A549 (cell line): Measurements from ENCODE around the gene LYPLAL1. TPM values are rescaled to one million over a fixed set of nuclear protein-coding genes. Genes with fewer than 3 reads are reported as not detected.

Source experiments
- ATAC-seq, 2 experiments: fragments of 200-7000 bp in 1 of 2; fragments of >200 bp in 1 of 2; cut with Nextera tagmentation in 1 of 2; cut with Tn5 transposase in 1 of 2; 3 replicates each; pipeline versions ENCODE4 v1.8.0 to v1.9.1; 2018 to 2020; ENCODE audit warnings: mild to moderate bottlenecking in 1 of 2, moderate library complexity in 1 of 2
- CTCF ChIA-PET: fragments of 300-600 bp; sonication (Branson Sonifier 250); formaldehyde crosslinking; extraction: SDS; loops from one replicate; lab custom pipeline; 2021; ENCODE audit warnings: antibody characterized with exemption, inconsistent platforms; lab: Yijun Ruan, JAX
- POLR2A ChIA-PET: fragments of 350-600 bp; formaldehyde crosslinking; extraction: SDS; loops from one replicate; lab custom pipeline; 2021; ENCODE audit warnings: antibody characterized with exemption, inconsistent platforms; lab: Yijun Ruan, JAX
- DNase-seq, 2 experiments: peaks; one replicate each; pipeline versions ENCODE4 v3.0.0 to v3.0.0-alpha.2; 2011 to 2016; ENCODE audit warnings: low read depth in 1 of 2, low spot score in 1 of 2
- FAIRE-seq: peaks from 2 replicates; lab custom pipeline; 2011; peaks lifted over from hg19 to GRCh38; lab: Jason Lieb, UNC
- H3K27ac ChIP-seq, 2 experiments: fragments of >200 bp; sonication (Bioruptor Twin); formaldehyde crosslinking; 3 replicates each; pipeline ENCODE4 v1.5.1; 2016 to 2017
- H3K4me1 ChIP-seq: fragments of >200 bp; sonication (Bioruptor Twin); formaldehyde crosslinking; 3 replicates; pipeline ENCODE4 v1.6.1; 2016
- H3K4me2 ChIP-seq: fragments of >200 bp; sonication (Bioruptor Twin); formaldehyde crosslinking; 3 replicates; pipeline ENCODE4 v1.6.1; 2016
- H3K4me3 ChIP-seq: fragments of >200 bp; sonication (Bioruptor Twin); formaldehyde crosslinking; 3 replicates; pipeline ENCODE4 v1.5.1; 2016
- H3K9me3 ChIP-seq: fragments of >200 bp; sonication (Bioruptor Twin); formaldehyde crosslinking; 3 replicates; pipeline ENCODE4 v1.6.1; 2016
- CEBPB ChIP-seq, 2 experiments: fragments of >200 bp in 1 of 2; sonication (Bioruptor Twin) in 1 of 2; formaldehyde crosslinking in 1 of 2; IDR thresholded peaks; 2 replicates each; pipeline ENCODE4 v1.6.1; 2012 to 2016
- FOSL2 ChIP-seq, 2 experiments: fragments of 450-650 bp in 1 of 2; fragments of >200 bp in 1 of 2; sonication (Bioruptor Twin) in 1 of 2; formaldehyde crosslinking; IDR thresholded peaks; 2 replicates each; pipeline versions ENCODE4 v1.5.0 to v1.6.1; 2016 to 2020; ENCODE audit warnings: mild to moderate bottlenecking in 1 of 2, moderate library complexity in 1 of 2
- FOXS1 ChIP-seq: fragments of 250-450 bp; sonication (Bioruptor Pico); IDR thresholded peaks from 2 replicates; pipeline ENCODE4 v1.5.0; 2020; ENCODE audit warnings: mild to moderate bottlenecking, moderate library complexity
- HEYL ChIP-seq: fragments of 250-450 bp; sonication (Bioruptor Pico); IDR thresholded peaks from 2 replicates; pipeline ENCODE4 v1.8.0; 2021; ENCODE audit warnings: mild to moderate bottlenecking, moderate library complexity
- JUN ChIP-seq, 2 experiments: fragments of >200 bp; sonication (Bioruptor Twin); formaldehyde crosslinking; IDR thresholded peaks; 2 replicates in 1 of 2; 3 replicates in 1 of 2; pipeline ENCODE4 v1.6.1; 2016 to 2017
- KDM1A ChIP-seq: fragments of 200-600 bp; sonication (generic); IDR thresholded peaks from 2 replicates; pipeline ENCODE4 v1.6.1; 2016; ENCODE audit warnings: low read depth, mild to moderate bottlenecking
- MAZ ChIP-seq: fragments of 150-350 bp; IDR thresholded peaks from 2 replicates; pipeline ENCODE4 v1.6.1; 2014; ENCODE audit warnings: antibody characterized with exemption, low read depth, low read length, borderline replicate concordance
- NFE2L2 ChIP-seq: fragments of 150-350 bp; conservative IDR thresholded peaks from 2 replicates; pipeline ENCODE4 v1.6.1; 2014; ENCODE audit warnings: low read length
- POLR2A ChIP-seq: IDR thresholded peaks from 2 replicates; pipeline ENCODE4 v1.6.1; 2012; ENCODE audit warnings: mild to moderate bottlenecking, low read length
- RFX5 ChIP-seq: fragments of 450-650 bp; IDR thresholded peaks from 2 replicates; pipeline ENCODE4 v1.7.1; 2014; ENCODE audit warnings: antibody characterized with exemption, mild to moderate bottlenecking, moderate library complexity
- SREBF2 ChIP-seq: fragments of 450-650 bp; IDR thresholded peaks from 2 replicates; pipeline ENCODE4 v1.6.1; 2014; ENCODE audit warnings: mild to moderate bottlenecking, moderate library complexity
- TP53 ChIP-seq: fragments of 250-450 bp; sonication (Bioruptor Pico); IDR thresholded peaks from 2 replicates; pipeline ENCODE4 v1.5.0; 2021; ENCODE audit warnings: mild to moderate bottlenecking, moderate library complexity
- ZC3H11A ChIP-seq: fragments of 450-650 bp; IDR thresholded peaks from 2 replicates; pipeline ENCODE4 v1.6.1; 2014; ENCODE audit warnings: antibody characterized with exemption, mild to moderate bottlenecking
- WGBS: methylation state at CpG from one replicate; pipeline ENCODE4 v1.1.6; 2017; ENCODE audit errors: missing lambda C conversion rate; 5-methylcytosine and 5-hydroxymethylcytosine counted together
- polyA plus RNA-seq, 4 experiments: library from polyadenylated mRNA; depleted of rRNA in 3 of 4; stranded (reverse); fragments of >200 nt; fragmentation: RNase III in 1 of 4; extraction: RNeasy Plus Mini Kit Qiagen cat#74134 plus additional on column Dnase treatment in 1 of 4; gene quantifications; 2 replicates in 3 of 4; 3 replicates in 1 of 4; pipeline ENCODE4 v1.2.3, GENCODE V29; 2011 to 2017
- TF ChIP-seq, protein P1 (sequence below): IDR thresholded peaks from 2 replicates; pipeline ENCODE4 v1.6.1; 2012
- TF ChIP-seq, protein P2 (sequence below): fragments of 200-600 bp; sonication (generic); IDR thresholded peaks from 2 replicates; pipeline ENCODE4 v1.6.1; 2016; ENCODE audit warnings: antibody characterized with exemption, mild to moderate bottlenecking, moderate library complexity
- TF ChIP-seq, protein P3 (sequence below): fragments of >200 bp; sonication (Bioruptor Twin); formaldehyde crosslinking; IDR thresholded peaks from 3 replicates; pipeline ENCODE4 v1.5.1; 2016
- TF ChIP-seq, protein P4 (sequence below): fragments of >200 bp; sonication (Bioruptor Twin); formaldehyde crosslinking; IDR thresholded peaks from 3 replicates; pipeline ENCODE4 v1.6.1; 2016

The LYPLAL1 gene
- polyA plus RNA-seq, 2 of the 4 experiments (the other 2 are of a cell fraction) = 13.6 to 61.2 TPM

DNA sequence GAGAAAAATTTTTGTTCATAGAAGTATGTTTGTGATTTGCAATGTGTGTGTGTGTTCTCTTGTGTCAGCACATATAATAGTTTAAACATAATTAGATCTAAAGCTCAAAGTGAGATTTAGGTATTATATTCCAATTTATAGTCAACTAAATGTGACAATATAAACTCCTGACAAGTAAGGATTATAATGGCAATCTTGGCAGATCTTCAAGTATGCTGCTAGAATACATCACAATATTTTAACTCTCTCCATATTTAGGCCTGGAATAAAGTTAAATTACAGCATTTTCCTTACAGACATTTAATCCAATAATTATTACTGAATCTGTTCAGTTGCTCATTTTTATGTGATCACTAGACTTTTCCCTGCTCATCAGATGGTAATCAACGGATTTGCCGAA is 65.8 kb downstream of the LYPLAL1 start:
- 91% methylated on average over 2 of the region's 2 CpGs for WGBS
- H3K27ac ChIP-seq = no peak overlapping the region

DNA sequence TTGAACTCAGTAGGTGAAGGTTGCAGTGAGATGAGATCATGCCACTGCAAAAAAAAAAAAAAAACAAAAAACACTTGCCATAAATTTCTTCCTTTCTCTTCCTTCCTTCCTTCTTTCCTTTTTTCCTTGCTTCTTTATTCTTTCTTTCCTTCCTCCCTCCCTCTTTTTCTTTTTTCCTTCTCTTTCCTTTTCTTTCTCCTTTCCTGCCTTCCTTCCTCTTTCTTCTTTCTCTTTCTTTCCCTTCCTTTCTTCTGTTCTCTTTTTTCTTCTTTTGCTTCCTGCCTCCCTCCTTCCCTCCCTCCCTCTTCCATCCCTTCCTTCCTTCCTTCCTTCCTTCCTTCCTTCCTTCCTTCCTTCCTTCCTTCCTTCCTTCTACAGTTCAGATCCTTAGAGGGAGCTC is 71.2 kb downstream of the LYPLAL1 start:
- ATAC-seq = no peak
- no peak overlapping the region for H3K4me3 ChIP-seq
- no peak for TF ChIP-seq HEYL (CRISPR knock-in tag)
- TF ChIP-seq, protein P1, sequence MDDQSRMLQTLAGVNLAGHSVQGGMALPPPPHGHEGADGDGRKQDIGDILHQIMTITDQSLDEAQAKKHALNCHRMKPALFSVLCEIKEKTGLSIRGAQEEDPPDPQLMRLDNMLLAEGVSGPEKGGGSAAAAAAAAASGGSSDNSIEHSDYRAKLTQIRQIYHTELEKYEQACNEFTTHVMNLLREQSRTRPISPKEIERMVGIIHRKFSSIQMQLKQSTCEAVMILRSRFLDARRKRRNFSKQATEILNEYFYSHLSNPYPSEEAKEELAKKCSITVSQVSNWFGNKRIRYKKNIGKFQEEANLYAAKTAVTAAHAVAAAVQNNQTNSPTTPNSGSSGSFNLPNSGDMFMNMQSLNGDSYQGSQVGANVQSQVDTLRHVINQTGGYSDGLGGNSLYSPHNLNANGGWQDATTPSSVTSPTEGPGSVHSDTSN = no peak
- TF ChIP-seq, protein P2, sequence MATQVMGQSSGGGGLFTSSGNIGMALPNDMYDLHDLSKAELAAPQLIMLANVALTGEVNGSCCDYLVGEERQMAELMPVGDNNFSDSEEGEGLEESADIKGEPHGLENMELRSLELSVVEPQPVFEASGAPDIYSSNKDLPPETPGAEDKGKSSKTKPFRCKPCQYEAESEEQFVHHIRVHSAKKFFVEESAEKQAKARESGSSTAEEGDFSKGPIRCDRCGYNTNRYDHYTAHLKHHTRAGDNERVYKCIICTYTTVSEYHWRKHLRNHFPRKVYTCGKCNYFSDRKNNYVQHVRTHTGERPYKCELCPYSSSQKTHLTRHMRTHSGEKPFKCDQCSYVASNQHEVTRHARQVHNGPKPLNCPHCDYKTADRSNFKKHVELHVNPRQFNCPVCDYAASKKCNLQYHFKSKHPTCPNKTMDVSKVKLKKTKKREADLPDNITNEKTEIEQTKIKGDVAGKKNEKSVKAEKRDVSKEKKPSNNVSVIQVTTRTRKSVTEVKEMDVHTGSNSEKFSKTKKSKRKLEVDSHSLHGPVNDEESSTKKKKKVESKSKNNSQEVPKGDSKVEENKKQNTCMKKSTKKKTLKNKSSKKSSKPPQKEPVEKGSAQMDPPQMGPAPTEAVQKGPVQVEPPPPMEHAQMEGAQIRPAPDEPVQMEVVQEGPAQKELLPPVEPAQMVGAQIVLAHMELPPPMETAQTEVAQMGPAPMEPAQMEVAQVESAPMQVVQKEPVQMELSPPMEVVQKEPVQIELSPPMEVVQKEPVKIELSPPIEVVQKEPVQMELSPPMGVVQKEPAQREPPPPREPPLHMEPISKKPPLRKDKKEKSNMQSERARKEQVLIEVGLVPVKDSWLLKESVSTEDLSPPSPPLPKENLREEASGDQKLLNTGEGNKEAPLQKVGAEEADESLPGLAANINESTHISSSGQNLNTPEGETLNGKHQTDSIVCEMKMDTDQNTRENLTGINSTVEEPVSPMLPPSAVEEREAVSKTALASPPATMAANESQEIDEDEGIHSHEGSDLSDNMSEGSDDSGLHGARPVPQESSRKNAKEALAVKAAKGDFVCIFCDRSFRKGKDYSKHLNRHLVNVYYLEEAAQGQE = no peak
- TF ChIP-seq SREBF2 = no peak
- TF ChIP-seq FOXS1 (CRISPR knock-in tag) = no peak
- TF ChIP-seq, all 56 proteins: peak for 0
- ChIA-PET POLR2A (interaction anchor here (0.6 to 0.7 kb wide), 2 partner anchors 13 to 319 kb away, joined by 4 to 8 read pairs; no protein-coding TSS in a partner anchor), CTCF (no interaction called here)
- no peaks in the 10 kb centered on the region for H3K9me3 ChIP-seq
- no peak overlapping the region for H3K4me2 ChIP-seq
- FAIRE-seq (no peak), DNase-seq (no peak)
- no peaks in the 10 kb centered on the region for H3K4me1 ChIP-seq
- no peak overlapping the region for H3K27ac ChIP-seq

More for the DNA sequence above, 65.8 kb downstream of the LYPLAL1 start:
- Histone ChIP-seq H3K4me1 (peaks cover 15% of the 10 kb centered on the region), H3K9me3 (no peaks in the 10 kb centered on the region), H3K4me3 (no peak overlapping the region), H3K4me2 (no peak overlapping the region)
- FAIRE-seq (peak; percentile 36), ATAC-seq (no peak), DNase-seq (no peak)
- POLR2A ChIA-PET = no interaction called here
- CTCF ChIA-PET = no interaction called here
- TF ChIP-seq NFE2L2 (no peak), ZC3H11A (no peak), FOSL2 (IDR thresholded peaks at IDR 0.05) (no peak), FOSL2 (CRISPR knock-in tag; IDR thresholded peaks at IDR 0.05) (no peak), KDM1A (no peak), MAZ (no peak)
- TF ChIP-seq, all 56 proteins: peak for 0

DNA sequence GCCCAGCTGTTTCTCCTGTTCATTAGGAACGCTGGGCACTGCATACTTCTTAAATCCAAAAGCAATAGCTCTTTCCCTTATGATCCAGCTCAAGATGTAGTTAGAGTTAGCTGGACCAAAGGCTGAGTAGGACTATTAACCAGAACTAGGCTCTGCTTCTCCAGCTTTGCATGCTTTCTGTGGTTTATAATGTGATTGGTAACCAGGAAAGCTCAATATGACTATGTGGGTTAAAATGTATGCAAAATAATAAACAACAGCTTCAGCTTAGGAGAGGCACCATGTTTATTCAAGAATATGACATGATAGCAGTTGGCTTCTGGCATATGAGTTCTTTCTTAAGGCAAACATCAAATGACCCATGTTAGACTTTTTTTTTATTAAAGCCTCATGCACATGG is 73.8 kb downstream of the LYPLAL1 start:
- no peak for DNase-seq
- 90% methylated on average over 1 of the region's 1 CpG for WGBS
- H3K4me2 ChIP-seq = no peak overlapping the region

More for the DNA sequence above, 73.8 kb downstream of the LYPLAL1 start:
- TF ChIP-seq, protein P2 = no peak
- TF ChIP-seq POLR2A (no peak), CEBPB (IDR thresholded peaks at IDR 0.05) (no peak), TP53 (no peak), RFX5 (no peak), JUN (IDR thresholded peaks at IDR 0.05) (no peak)
- TF ChIP-seq, protein P3, sequence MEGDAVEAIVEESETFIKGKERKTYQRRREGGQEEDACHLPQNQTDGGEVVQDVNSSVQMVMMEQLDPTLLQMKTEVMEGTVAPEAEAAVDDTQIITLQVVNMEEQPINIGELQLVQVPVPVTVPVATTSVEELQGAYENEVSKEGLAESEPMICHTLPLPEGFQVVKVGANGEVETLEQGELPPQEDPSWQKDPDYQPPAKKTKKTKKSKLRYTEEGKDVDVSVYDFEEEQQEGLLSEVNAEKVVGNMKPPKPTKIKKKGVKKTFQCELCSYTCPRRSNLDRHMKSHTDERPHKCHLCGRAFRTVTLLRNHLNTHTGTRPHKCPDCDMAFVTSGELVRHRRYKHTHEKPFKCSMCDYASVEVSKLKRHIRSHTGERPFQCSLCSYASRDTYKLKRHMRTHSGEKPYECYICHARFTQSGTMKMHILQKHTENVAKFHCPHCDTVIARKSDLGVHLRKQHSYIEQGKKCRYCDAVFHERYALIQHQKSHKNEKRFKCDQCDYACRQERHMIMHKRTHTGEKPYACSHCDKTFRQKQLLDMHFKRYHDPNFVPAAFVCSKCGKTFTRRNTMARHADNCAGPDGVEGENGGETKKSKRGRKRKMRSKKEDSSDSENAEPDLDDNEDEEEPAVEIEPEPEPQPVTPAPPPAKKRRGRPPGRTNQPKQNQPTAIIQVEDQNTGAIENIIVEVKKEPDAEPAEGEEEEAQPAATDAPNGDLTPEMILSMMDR = no peak
- TF ChIP-seq, protein P4, sequence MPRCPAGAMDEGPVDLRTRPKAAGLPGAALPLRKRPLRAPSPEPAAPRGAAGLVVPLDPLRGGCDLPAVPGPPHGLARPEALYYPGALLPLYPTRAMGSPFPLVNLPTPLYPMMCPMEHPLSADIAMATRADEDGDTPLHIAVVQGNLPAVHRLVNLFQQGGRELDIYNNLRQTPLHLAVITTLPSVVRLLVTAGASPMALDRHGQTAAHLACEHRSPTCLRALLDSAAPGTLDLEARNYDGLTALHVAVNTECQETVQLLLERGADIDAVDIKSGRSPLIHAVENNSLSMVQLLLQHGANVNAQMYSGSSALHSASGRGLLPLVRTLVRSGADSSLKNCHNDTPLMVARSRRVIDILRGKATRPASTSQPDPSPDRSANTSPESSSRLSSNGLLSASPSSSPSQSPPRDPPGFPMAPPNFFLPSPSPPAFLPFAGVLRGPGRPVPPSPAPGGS = no peak
- TF ChIP-seq, all 56 proteins: peak for 0
- Histone ChIP-seq H3K9me3 (no peaks in the 10 kb centered on the region), H3K4me1 (no peaks in the 10 kb centered on the region), H3K27ac (no peak overlapping the region), H3K4me3 (no peak overlapping the region)
- ChIA-PET CTCF (no interaction called here), POLR2A (no interaction called here)
- FAIRE-seq = no peak
- no peak for ATAC-seq
